SK-N-MC (cell line): Measurements from ENCODE around the gene JPH2.

Experiments used
- DNase-seq: peaks from one replicate; pipeline ENCODE4 v3.0.0-alpha.2; 2011; ENCODE audit warnings: low read depth, low spot score
- H3K27ac ChIP-seq: fragments of 200-600 bp; sonication (generic); 2 replicates; pipeline ENCODE4 v1.5.1; 2016; ENCODE audit warnings: mixed run types
- H3K36me3 ChIP-seq: fragments of 200-600 bp; sonication (generic); 2 replicates; pipeline ENCODE4 v1.6.1; 2017; ENCODE audit warnings: antibody characterized with exemption, low read length, mixed read lengths; ENCODE audit not compliant: insufficient read depth
- H3K4me3 ChIP-seq: fragments of 200-600 bp; sonication (generic); 2 replicates; pipeline ENCODE4 v1.5.1; 2016
- H3K9ac ChIP-seq: fragments of 200-600 bp; sonication (generic); 2 replicates; pipeline ENCODE4 v1.8.0; 2017; ENCODE audit warnings: mixed run types, mixed read lengths; ENCODE audit not compliant: insufficient read length
- H3K9me3 ChIP-seq: fragments of 200-600 bp; sonication (generic); 2 replicates; pipeline ENCODE4 v1.6.1; 2017; ENCODE audit warnings: low read depth, mild to moderate bottlenecking, antibody characterized with exemption, low read length, moderate library complexity, mixed read lengths
- EZH2 ChIP-seq: fragments of 200-600 bp; sonication (generic); IDR thresholded peaks from one replicate; pipeline ENCODE4 v1.6.1; 2017; ENCODE audit warnings: antibody characterized with exemption
- FOXP2 ChIP-seq: optimal IDR thresholded peaks from 2 replicates; pipeline ENCODE3; 2011; ENCODE audit warnings: mild to moderate bottlenecking, moderate library complexity; ENCODE audit not compliant: insufficient read depth; ENCODE audit errors: extremely low read length, control extremely low read depth
- POLR2AphosphoS5 ChIP-seq: IDR thresholded peaks from 2 replicates; pipeline ENCODE4 v1.6.1; 2012; ENCODE audit warnings: mild to moderate bottlenecking, low read depth, low read length, borderline replicate concordance

Gene JPH2

DNA sequence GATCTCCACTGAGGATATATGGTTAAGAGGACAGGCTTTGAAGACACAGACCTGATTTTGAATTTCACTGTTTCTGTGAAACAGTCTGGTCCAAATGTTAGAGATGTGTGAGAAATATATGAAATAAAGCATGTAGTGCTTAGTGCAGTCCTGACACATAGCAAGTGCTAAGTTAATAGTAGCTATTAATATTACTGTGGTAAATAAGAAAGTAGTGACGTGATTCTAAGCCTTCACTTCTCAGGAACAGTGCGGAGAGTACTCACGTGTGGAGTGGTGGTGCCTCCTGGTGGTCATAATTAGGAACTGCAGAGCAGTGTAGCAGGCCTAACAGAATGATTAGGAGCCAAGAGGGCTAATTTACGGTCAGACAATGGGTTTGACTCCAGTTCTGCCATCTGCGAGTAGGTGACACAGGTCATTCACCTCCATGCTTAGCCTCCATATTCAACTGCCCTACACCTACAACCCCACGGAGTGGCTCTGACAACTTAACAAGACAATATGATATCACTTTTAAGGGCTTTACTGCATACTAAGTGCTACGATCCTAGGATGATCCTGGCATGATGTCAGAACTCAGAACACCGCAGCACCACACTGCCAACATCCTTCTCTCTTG lies 106.2 kb downstream of the JPH2 start:
- Histone ChIP-seq H3K36me3 (no peaks in the 10 kb centered on the region), H3K9me3 (no peaks in the 10 kb centered on the region), H3K9ac (no peak overlapping the region), H3K4me3 (no peak overlapping the region), H3K27ac (peak overlapping the region; percentile 64; the same call in 1 of the 2 replicates)
- no peak for TF ChIP-seq EZH2
- no peak for TF ChIP-seq POLR2AphosphoS5
- TF ChIP-seq FOXP2: no peak
- peak; percentile 63 for DNase-seq

GRCh38 chr20:44080064-44080463 lies 106.9 kb downstream of the JPH2 start:
- no peak for DNase-seq
- TF ChIP-seq POLR2AphosphoS5: no peak
- no peak for TF ChIP-seq EZH2
- no peak for TF ChIP-seq FOXP2

GRCh38 chr20:44079291-44079690 lies 107.7 kb downstream of the JPH2 start:
- Histone ChIP-seq H3K9ac (no peak overlapping the region), H3K27ac (no peak overlapping the region), H3K4me3 (no peak overlapping the region), H3K36me3 (no peaks in the 10 kb centered on the region), H3K9me3 (no peaks in the 10 kb centered on the region)
- no peak for DNase-seq
- TF ChIP-seq EZH2: no peak
- TF ChIP-seq FOXP2: no peak
- no peak for TF ChIP-seq POLR2AphosphoS5

More at GRCh38 chr20:44080064-44080463, 106.9 kb downstream of the JPH2 start:
- Histone ChIP-seq H3K4me3 (no peak overlapping the region), H3K9me3 (no peaks in the 10 kb centered on the region), H3K9ac (no peak overlapping the region), H3K36me3 (no peaks in the 10 kb centered on the region), H3K27ac (peak overlapping the region; percentile 58; the same call in 1 of the 2 replicates)

DNA sequence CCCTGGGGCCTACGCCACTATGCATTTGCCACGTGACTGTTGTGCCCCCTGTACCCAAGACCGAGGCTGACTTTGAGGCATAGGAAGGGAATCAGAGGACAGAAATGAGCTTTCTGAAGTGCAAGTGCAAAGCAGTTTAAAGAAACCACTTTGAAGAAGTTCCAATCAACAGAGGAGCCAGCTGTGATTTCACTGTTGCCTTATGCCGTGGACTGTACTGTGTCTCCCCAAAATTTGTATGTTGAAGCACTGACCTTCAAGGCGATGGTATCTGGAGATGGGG lies 111.1 kb downstream of the JPH2 start:
- H3K27ac ChIP-seq: no peak overlapping the region
- no peaks in the 10 kb centered on the region for H3K9me3 ChIP-seq
- DNase-seq: no peak
- no peak overlapping the region for H3K9ac ChIP-seq
- no peak for TF ChIP-seq EZH2
- no peak overlapping the region for H3K4me3 ChIP-seq
- H3K36me3 ChIP-seq: no peaks in the 10 kb centered on the region

- H3K27ac ChIP-seq: no peak overlapping the region
- no peaks in the 10 kb centered on the region for H3K9me3 ChIP-seq
- TF ChIP-seq EZH2 (no peak), POLR2AphosphoS5 (no peak), FOXP2 (no peak)
- no peaks in the 10 kb centered on the region for H3K36me3 ChIP-seq
- no peak overlapping the region for H3K9ac ChIP-seq
- no peak overlapping the region for H3K4me3 ChIP-seq
- no peak for DNase-seq
Measured at GRCh38 chr20:44075191-44075949, 111.6 kb downstream of the JPH2 start.

GRCh38 chr20:44074252-44075151 lies 112.5 kb downstream of the JPH2 start:
- Histone ChIP-seq H3K36me3 (no peaks in the 10 kb centered on the region), H3K9ac (no peak overlapping the region), H3K27ac (peak overlapping the region; percentile 59; the same call in 1 of the 2 replicates), H3K9me3 (no peaks in the 10 kb centered on the region), H3K4me3 (no peak overlapping the region)
- TF ChIP-seq POLR2AphosphoS5 (no peak), FOXP2 (no peak), EZH2 (no peak)
- DNase-seq: no peak

GRCh38 chr20:44073675-44074071 lies 113.3 kb downstream of the JPH2 start:
- Histone ChIP-seq H3K9ac (no peak overlapping the region), H3K27ac (peak overlapping the region; percentile 59; the same call in 1 of the 2 replicates), H3K36me3 (0 out of 2 replicates have a peak, but pooled peaks cover 4% of the 10 kb centered on the region), H3K4me3 (0 out of 2 replicates have a peak overlapping the region, but pooled peaks have one; percentile 2), H3K9me3 (no peaks in the 10 kb centered on the region)
- TF ChIP-seq FOXP2 (no peak), POLR2AphosphoS5 (no peak), EZH2 (no peak)
- DNase-seq: peak; percentile 67
